ENCODE measurements around the gene PXK.

DNA sequence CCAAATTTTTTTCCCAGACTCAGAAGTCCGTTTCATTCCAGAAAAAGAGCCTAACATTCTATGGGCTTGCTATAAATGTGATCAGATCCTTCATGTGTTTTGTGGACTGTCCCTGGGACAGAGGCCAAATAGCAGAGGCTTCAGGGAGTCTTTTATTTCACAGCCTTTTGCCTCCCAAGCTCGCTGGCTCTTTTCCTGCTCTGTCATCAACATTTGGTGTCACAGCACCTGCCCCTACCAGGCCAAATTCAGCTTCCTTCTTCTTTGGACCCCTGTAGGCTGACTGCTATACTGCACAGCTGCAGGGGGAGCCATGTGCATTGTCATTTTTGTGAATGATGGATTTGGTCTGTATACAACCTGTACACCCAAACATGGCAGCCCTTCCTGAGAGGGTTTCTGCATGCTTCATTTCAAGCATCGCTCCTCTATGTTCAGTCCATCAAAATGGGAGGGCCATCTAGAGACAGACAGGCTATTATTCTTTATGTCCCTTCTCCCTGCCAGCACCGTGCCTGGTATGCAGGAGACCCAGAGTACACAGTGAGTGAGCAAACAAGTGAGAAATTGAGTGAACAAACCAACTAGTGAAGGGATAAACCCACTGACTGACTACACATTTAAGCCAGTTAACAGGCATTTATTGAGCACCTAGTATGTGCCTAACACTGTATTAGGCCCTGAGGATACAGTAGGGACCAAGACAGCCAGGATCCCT is 44.5 kb upstream of the PXK start:
- TF ChIP-seq POLR2AphosphoS5 (IDR thresholded peaks at IDR 0.05) (no peak), POLR2A (IDR thresholded peaks at IDR 0.05) (no peak), EP300 (IDR thresholded peaks at IDR 0.05) (no peak)
- TF ChIP-seq, protein P1, sequence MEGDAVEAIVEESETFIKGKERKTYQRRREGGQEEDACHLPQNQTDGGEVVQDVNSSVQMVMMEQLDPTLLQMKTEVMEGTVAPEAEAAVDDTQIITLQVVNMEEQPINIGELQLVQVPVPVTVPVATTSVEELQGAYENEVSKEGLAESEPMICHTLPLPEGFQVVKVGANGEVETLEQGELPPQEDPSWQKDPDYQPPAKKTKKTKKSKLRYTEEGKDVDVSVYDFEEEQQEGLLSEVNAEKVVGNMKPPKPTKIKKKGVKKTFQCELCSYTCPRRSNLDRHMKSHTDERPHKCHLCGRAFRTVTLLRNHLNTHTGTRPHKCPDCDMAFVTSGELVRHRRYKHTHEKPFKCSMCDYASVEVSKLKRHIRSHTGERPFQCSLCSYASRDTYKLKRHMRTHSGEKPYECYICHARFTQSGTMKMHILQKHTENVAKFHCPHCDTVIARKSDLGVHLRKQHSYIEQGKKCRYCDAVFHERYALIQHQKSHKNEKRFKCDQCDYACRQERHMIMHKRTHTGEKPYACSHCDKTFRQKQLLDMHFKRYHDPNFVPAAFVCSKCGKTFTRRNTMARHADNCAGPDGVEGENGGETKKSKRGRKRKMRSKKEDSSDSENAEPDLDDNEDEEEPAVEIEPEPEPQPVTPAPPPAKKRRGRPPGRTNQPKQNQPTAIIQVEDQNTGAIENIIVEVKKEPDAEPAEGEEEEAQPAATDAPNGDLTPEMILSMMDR (IDR thresholded peaks at IDR 0.05) = no peak
